ENCODE data around the gene OR4F15.
A peak's percentile ranks its signal among the peaks of the same experiment; 100 is the strongest.

Gene OR4F15

GRCh38 chr15:101804941-101805340 lies 7.1 kb upstream of the OR4F15 start:
- no peak for DNase-seq

- DNase-seq: no peak
These were observed 6.2 kb upstream of the OR4F15 start for GRCh38 chr15:101805605-101806345.

GRCh38 chr15:101807345-101807945 lies 4.6 kb upstream of the OR4F15 start:
- peak; percentile 89 for DNase-seq

GRCh38 chr15:101808201-101808600 lies 3.8 kb upstream of the OR4F15 start:
- peak; percentile 34 for DNase-seq

GRCh38 chr15:101810456-101810855 lies 1.5 kb upstream of the OR4F15 start:
- DNase-seq: no peak

GRCh38 chr15:101810876-101811275 lies 1.1 kb upstream of the OR4F15 start:
- DNase-seq: no peak

- DNase-seq: peak; percentile 78
These were observed 2.0 kb downstream of the OR4F15 start for GRCh38 chr15:101813803-101814534.

- no peak for DNase-seq
These were observed 8.8 kb downstream of the OR4F15 start for GRCh38 chr15:101820781-101821180.

GRCh38 chr15:101827257-101827656 lies 15.3 kb downstream of the OR4F15 start:
- peak; percentile 34 for DNase-seq

- no peak for DNase-seq
These were observed 16.8 kb downstream of the OR4F15 start for GRCh38 chr15:101828774-101829173.

GRCh38 chr15:101841656-101842055 lies 29.7 kb downstream of the OR4F15 start:
- no peak for DNase-seq

- no peak for DNase-seq
These were observed 32.9 kb downstream of the OR4F15 start for GRCh38 chr15:101844916-101845315.

GRCh38 chr15:101852356-101852755 lies 40.4 kb downstream of the OR4F15 start:
- no peak for DNase-seq
